ENCODE data around the gene ZNF462.

DNA sequence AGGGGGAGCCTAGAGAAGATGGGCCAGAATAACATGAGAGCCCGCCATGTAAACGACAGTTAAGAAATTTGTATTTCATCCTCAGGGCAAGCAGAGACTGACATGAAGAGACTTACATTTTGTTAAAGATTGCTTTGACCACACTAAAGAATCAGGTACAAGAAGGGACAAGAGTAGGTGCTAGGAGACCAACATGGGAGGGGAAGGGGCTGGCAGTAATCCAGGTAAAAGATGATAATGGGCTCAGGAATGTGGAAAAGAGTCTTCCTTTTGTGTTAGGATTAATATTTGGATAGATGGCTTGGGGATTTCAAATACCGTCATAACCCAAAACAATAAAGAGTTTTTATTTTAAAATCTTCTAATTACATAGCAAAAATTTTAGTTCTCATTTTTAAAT, 137.3 kb downstream of the ZNF462 start:
- TF ChIP-seq, protein P1, sequence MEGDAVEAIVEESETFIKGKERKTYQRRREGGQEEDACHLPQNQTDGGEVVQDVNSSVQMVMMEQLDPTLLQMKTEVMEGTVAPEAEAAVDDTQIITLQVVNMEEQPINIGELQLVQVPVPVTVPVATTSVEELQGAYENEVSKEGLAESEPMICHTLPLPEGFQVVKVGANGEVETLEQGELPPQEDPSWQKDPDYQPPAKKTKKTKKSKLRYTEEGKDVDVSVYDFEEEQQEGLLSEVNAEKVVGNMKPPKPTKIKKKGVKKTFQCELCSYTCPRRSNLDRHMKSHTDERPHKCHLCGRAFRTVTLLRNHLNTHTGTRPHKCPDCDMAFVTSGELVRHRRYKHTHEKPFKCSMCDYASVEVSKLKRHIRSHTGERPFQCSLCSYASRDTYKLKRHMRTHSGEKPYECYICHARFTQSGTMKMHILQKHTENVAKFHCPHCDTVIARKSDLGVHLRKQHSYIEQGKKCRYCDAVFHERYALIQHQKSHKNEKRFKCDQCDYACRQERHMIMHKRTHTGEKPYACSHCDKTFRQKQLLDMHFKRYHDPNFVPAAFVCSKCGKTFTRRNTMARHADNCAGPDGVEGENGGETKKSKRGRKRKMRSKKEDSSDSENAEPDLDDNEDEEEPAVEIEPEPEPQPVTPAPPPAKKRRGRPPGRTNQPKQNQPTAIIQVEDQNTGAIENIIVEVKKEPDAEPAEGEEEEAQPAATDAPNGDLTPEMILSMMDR (IDR thresholded peaks at IDR 0.05), result no peak
- TF ChIP-seq POLR2A (IDR thresholded peaks at IDR 0.05), result no peak
